ENCODE measurements around the gene TESK1. TPM values are rescaled to one million over a fixed set of nuclear protein-coding genes. Genes with fewer than 3 reads are reported as not detected.
"Not testable (repeated sequence)": the region's sequence is repeated elsewhere in the genome, so short reads cannot be mapped to it uniquely, and the experiment has no call there.

TESK1 gene
- total RNA-seq, 1 donor from 2014 or later = 25.0 TPM

DNA sequence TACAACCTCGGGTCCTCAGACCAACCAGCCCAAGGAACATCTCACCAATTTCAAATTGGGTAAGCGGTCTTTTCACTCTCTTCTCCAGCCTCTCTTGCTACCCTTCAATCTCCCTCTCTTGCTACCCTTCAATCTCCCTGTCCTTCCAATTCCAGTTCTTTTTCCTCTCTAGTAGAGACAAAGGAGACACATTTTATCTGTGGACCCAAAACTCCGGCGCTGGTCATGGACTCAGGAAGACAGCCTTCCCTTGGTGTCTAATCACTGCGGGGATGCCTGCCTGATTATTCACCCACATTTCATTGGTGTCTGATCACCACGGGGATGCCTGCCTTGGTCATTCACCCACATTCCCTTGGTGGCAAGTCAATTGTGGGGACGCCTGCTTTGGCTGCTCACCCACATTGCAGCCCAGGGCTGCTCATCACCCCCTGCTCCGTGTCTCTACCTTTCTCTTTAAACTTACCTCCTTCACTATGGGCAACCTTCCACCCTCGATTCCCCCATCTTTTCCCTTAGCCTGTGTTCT is 32.4 kb downstream of the TESK1 start:
- ATAC-seq (ENCODE audit: poor library complexity); DNase-seq; intact Hi-C loops (cut with DNase I): not testable (repeated sequence)

DNA sequence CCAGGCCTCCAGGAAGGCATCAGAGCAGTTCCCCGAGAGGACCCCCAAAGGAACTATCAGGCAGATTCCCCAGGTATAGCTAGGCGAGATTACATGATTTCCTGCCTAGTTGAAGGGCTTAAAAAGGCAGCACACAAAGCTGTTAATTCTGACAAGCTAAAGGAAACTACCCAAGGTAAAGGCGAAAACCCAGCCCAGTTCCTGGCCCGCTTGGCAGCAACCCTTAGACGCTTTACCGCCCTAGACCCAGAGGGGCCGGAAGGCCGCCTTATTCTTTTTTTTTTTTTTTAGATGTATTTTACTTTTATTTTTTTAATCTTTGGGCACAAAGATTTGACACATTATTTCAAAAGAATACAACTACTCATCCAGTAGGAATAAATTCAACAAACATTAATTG is 33.7 kb downstream of the TESK1 start:
- DNase-seq; ATAC-seq (ENCODE audit: poor library complexity); intact Hi-C loops (cut with DNase I): not testable (repeated sequence)

DNA sequence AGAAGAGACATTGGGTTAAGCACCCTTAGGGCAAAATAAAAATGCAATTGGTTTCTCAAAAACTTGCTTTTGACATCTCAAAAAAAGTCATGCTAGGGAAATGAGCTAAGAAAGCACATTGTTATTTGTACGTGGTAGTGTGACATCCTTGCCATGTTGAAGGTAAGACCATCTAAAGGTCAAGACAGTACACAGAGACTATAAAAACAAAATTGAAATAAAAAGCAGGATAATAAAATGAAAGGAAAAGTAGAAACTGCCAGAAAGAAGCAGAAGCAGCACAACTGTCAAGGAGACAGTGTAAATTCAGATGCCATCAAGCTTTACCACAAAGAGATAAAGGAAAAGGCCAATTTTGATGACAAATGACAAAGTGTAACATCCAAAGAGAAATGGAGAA is 34.2 kb downstream of the TESK1 start:
- DNase-seq; intact Hi-C loops (cut with DNase I); ATAC-seq (ENCODE audit: poor library complexity): not testable (repeated sequence)

DNA sequence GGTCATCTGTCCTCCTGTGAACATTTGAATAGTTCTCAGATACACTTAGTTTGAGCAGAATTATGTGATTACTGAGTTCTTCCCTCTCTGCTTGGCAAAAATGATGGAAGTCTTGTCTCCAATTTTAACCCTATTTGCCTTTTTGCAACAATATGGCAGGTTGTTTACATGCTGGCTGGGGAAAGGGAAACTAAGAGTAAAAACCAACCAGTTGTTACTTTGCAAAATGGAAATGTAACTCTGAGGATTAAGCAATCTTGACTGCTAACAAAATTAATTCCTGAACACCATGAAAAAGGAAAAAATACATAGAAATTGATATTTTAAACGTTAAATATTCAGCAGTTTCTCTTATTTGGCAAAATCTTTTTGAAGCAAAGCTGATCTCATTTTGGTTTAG is 34.6 kb downstream of the TESK1 start:
- intact Hi-C loops (cut with DNase I) = loop anchor here (10.0 kb wide), 1 partner anchor 245 kb away; no protein-coding TSS in a partner anchor

DNA sequence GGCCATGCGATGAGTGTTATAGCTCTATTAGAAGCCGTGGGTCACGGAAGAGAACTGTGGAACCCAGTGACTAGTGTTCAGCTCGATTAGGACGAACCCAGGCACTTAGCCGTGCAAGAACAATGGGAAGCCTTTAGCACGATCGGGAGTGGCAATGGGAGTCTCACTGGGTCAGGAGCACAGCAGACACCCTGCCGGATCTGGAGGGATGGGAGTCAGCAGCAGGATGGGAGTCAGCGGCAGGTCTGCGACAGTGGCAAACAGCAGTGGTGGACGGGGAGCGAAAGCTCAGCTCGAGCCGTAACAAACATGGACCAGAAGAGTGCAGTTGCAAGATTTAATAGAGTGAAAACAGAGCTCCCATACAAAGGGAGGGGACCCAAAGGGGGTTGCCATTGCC is 35.4 kb downstream of the TESK1 start:
- intact Hi-C loops (cut with DNase I) = loop anchor here (10.0 kb wide), 1 partner anchor 244 kb away; no protein-coding TSS in a partner anchor
- DNase-seq = not testable (repeated sequence)

More for the DNA sequence above, 34.6 kb downstream of the TESK1 start:
- DNase-seq (no peak), ATAC-seq (ENCODE audit: poor library complexity) (no peak)

DNA sequence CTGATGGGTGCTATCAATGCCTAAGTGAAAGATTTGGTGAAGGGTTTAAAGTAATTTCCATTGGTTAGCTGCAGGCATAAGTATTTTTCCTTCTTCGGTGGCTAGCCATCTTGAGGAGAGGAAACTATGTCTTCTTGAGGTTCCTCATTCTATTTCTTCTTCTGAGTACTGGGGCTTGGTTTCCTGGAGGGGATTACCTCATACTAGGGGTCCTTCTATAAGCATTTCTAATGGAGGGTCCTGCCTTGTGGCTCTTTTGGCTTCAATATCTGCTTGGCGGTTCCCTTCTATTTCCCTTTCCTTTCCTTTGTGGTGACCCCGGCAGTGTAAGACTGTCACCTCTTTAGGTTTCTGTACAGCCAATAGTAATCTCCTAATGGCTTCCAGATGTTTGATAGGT is 36.4 kb downstream of the TESK1 start:
- ATAC-seq (ENCODE audit: poor library complexity); DNase-seq: not testable (repeated sequence)
- intact Hi-C loops (cut with DNase I) = loop anchor here (10.0 kb wide), 1 partner anchor 243 kb away; no protein-coding TSS in a partner anchor

More for the DNA sequence above, 35.4 kb downstream of the TESK1 start:
- not testable (repeated sequence) for ATAC-seq (ENCODE audit: poor library complexity)

DNA sequence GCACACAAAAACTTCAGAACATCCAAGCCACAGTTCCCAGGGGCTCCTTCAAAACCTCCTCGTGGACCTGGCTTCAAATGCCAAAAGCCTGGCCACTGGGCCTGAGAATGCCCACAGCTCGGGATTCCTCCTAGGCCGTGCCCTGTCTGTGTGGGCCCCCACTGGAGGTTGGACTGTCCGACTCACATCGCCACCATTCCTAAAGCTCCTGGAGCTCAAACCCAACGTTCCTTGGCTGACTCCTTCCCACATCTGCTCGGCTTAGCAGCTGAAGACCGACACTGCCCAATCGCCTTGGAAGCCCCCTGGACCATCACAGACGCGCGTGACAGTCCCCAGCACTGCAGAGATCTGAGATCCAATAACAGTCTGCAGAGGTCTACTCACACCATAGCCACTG is 38.0 kb downstream of the TESK1 start:
- no peak for DNase-seq
- no peak for ATAC-seq (ENCODE audit: poor library complexity)
- intact Hi-C loops (cut with DNase I) = loop anchor here (10.0 kb wide), 1 partner anchor 242 kb away; no protein-coding TSS in a partner anchor

DNA sequence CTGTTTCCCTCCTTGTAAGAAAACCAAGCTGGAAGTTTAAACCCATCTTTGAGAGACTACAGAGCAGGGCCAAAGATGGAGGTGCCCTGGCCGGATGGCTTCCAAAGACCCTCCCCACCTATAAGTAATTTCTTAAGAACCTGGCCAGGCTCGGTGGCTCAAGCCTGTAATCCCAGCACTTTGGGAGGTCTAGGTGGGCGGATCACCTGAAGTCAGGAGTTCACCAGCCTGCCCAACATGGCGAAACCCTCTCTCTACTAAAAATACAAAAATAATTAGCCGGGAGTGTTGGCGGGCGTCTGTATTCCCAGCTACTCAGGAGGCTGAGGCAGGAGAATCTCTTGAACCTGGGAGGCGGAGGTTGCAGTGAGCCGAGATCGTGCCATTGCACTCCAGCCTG is 40.7 kb downstream of the TESK1 start:
- not testable (repeated sequence) for DNase-seq; ATAC-seq (ENCODE audit: poor library complexity)
- intact Hi-C loops (cut with DNase I) = loop anchor here (10.0 kb wide), 1 partner anchor 239 kb away; no protein-coding TSS in a partner anchor

DNA sequence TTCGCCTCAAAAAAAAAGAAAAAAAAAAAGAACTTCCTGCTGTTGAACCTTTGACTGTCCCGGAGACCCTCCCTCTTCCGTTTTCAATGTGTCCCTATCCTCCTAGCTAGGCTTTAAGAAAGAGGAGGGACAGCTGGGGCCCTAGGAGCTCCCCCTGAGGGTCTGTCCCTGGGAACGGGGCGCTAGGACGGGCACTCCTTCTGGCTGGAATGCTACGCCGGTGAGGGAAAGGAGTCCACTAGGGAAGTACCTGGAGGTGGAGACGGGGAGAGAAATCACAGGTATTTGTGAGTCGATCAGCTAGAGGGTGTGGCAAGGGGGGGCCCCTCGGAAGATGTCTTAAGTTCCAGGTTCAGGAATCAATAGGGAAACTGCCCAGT is 41.1 kb downstream of the TESK1 start:
- DNase-seq = no peak

DNA sequence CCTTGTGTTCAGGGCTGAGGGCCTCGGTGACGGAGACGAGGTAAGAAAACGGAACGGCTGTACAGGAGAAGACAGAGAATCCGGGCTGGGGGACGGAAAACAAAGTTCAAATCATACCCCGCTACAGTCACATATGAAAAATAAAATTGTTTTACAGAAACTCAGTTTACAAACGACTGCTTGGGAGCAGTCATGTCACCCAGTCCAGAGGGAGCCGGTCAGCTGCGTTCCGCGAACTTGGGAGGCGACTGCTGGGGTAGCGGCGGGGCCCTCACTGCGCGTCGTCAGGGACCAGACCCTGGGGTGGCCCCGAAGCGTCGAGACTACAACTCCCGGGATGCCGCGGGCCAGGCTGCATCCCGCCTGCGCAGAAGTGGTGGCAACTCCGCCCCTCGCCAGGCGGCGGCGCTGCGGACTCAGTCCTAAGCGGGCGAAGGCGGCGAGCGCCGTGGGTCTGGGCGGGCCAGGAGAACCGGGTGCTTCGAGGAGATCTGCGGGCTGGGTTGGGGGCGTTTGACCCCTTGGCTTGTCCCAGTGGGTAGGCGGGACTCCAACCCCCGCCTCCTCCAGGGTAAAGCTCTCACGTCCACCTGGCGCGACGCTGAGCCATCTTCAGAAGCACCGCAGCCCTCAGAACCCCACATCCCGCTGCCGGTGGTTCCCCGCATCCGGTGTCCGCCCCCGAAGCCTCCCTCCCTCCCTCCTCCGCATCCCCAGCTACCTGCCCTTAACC is 41.6 kb downstream of the TESK1 start:
- DNase-seq = peak; percentile 97
- intact Hi-C loops (cut with DNase I) = loop anchor here (10.0 kb wide), 1 partner anchor 238 kb away; no protein-coding TSS in a partner anchor
- ATAC-seq (ENCODE audit: poor library complexity) = peak; percentile 98

More for the DNA sequence above, 41.1 kb downstream of the TESK1 start:
- peak; percentile 48 for ATAC-seq (ENCODE audit: poor library complexity)
- intact Hi-C loops (cut with DNase I) = loop anchor here (10.0 kb wide), 1 partner anchor 239 kb away; no protein-coding TSS in a partner anchor

DNA sequence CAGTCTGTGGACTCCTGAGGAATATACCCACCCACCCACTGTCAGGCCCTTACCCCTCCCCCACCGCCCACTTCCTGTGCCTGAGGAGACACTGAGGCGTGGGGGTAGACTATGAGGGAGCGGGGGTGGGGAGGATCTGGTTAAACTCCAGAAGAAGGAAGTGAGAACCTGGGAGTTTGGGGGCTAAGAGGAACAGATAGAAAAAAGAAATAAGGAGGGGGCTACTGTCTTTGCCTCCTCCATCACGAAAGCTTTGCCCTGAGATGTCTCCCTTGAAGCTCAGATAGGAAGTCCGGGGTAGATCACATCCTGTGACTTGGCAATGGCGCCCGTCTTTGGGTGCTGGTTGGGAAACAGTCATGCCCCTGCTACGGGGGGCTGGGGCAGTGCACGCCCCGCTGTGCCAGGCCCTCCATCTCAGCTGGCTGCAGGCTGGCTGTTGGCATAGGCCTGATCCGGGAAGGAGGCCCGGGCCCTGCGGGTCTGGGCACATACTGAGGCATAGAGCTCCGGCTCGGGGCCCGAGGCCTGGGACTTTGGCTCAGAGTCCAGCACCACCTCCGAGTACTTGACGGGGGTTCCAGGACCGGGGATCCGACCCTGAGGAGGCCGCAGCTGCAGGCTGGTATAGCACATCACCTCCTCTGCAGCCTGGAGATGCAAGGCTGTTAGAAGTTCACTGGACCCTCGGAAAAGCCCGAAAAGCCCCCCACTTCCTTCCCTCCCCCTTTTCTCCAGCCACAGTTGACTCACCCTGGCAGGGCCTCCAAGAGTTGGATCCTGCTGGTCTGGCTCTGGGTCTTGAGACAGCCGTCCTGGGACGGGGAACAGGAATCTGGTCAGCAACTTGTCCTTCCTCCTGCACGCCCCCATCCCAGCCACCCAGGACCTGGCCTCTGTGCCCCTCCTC is 44.6 kb downstream of the TESK1 start:
- no peak for ATAC-seq (ENCODE audit: poor library complexity)
- intact Hi-C loops (cut with DNase I) = loop anchor here (10.0 kb wide), 1 partner anchor 235 kb away; no protein-coding TSS in a partner anchor
- peak; percentile 59 for DNase-seq

DNA sequence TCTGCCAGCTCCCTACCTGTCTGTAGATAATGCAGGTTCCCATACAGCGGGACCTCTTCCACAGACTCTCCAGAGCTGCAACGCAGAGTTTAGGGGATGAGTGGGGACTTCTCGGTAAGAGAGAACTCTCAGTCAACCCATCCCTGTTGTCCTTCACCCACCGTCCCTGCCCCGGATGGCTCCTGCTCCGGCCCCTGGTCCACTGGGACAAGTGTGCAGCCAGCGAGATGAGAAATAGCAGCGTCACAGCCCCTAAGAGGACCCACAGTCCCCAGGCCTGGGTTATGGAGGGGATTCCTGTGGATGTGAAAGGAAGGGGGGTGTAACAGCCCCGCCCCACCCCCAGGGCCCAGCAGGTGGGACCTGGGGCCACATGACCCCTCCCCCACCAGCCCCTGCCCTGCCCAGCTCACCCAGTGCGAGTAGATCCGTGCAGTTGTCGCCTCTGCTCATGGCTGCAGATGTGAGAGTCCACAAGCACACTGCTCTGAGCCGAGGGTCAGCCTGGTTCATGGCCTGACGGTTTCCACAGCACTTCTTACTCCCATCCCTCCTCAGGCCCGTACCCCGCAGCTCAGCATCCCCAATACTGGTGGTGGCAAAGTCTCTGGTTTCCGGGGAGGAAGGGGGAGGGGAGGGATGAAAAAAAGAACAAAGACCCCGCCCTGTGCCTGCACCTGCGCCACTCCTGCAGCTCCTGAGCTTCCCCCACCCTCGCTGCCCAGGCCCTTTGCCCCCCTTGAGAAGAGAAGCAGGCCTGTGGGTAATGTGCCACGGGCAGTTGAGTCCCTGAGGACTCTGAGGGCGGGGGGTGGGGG is 45.5 kb downstream of the TESK1 start, which contains the start of gene SIT1:
Gene SIT1, minus strand, starts transcription at position 591 of the 818 bp plus-strand sequence. Its CDS starts 78 bp downstream, at position 513.
- no peak for ATAC-seq (ENCODE audit: poor library complexity)
- DNase-seq = no peak
- intact Hi-C loops (cut with DNase I) = no loop called here

DNA sequence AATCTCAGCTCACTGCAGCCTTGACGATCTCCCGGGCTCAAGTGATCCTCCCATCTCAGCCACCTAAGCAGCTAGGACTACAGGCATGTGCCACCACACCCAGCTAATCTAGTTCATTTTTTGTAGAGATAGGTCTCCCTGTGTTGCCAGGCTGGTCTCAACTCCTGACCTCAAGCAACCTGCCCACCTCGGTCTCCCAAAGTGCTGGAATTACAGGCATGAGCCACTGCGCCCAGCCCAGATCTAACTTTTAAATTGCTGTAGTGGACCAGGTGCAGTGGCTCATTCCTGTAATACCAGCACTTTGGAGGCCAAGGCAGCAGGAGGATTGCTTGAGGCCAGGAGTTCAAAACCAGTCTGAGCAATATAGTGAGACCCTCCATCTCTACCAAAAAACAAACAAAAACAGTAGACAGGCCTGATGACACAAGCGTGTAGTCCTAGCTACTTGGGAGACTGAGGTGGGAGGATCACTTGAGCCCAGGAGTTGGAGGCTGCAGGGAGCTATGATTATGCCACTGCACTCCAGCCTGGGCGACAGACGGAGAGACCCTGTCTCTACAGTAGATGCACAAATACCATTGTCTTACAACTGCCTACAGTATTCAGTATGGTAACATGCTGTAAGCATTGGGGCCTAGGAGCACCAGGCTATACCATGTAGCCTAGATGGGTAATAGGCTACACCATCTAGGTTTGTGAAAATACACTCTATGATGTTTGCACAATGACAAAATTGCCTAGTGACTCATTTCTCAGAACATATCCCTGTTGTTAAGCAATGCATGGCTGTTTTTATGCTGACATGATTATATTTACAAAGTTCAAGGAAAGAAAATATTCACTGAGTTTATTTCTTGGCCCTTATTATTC is 47.1 kb downstream of the TESK1 start:
- DNase-seq (no peak), ATAC-seq (ENCODE audit: poor library complexity) (no peak)
- intact Hi-C loops (cut with DNase I) = no loop called here

DNA sequence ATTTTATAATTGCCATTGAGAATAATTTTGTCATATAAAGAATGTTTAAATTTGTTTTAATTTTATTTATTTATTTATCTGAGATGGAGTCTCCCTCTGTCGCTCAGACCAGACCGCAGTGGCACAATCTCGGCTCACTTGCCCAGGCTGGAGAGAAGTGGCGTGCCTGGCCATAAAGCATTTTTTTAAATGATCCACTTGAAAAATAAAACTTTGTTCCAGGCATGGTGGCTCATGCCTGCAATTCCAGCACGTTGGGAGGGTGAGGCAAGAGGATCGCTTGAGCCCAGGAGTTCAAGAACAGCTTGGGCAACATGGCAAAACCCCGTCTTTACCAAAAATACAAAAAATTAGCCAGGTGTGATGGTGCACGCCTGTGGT is 47.8 kb downstream of the TESK1 start:
- no peak for DNase-seq
- intact Hi-C loops (cut with DNase I) = no loop called here
- ATAC-seq (ENCODE audit: poor library complexity) = no peak

DNA sequence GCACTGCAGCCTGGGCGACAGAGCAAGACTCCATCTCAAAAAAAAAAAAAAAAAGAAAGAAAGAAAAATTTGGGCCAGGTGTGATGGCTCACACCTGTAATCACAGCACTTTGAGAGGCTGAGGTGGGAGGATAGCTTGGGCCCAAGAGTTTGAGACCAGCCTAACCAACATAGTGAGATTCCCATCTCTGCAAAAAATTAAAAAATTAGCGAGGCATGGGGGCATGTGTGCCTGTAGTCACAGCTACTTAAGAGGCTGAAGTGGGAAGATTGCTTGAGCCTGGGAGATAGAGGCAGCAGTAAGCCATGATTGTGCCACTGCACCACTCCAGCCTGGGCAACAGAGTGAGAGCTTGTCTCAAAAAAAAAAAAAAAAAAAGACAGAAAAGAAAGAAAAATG is 48.5 kb downstream of the TESK1 start:
- ATAC-seq (ENCODE audit: poor library complexity) (no peak), DNase-seq (no peak)
- intact Hi-C loops (cut with DNase I) = no loop called here

DNA sequence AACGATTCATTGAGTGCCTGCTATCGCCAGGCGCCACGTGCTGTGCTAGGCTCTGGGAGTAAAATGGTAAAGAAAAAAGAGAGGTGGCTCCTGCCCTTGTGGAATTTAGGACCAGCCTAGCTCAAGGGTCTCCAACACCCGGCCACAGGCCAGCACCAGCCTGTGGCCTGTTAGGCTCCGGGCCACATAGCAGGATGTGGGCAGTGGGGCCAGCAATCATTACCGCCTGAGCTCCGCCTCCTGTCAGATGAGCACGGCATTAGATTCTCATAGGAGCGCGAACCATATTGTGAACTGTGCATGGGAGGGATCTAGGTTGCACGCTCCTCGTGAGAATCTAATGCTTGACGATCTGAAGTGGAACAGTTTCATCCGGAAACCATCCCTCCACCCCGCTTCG is 51.3 kb downstream of the TESK1 start:
- DNase-seq (no peak), ATAC-seq (ENCODE audit: poor library complexity) (no peak)
- intact Hi-C loops (cut with DNase I) = no loop called here

Data from Right ventricle myocardium superior (tissue), 1 donor.